HCT116 (cell line): Measurements from ENCODE around the gene BTBD2. TPM values are rescaled to one million over a fixed set of nuclear protein-coding genes. Genes with fewer than 3 reads are reported as not detected.

Experiments
- ATAC-seq: fragments of 200-7000 bp; cut with Tn5 transposase; 2 replicates; pipeline ENCODE4 v1.9.1; 2020; ENCODE audit warnings: mild to moderate bottlenecking, moderate library complexity
- BruUV-seq: library from RNA; stranded (reverse); fragments of 400-500 nt; replicated peaks from 2 replicates; lab custom pipeline; 2021; lab: Mats Ljungman, UMichigan
- CTCF ChIA-PET: fragments of 300-600 bp; sonication (Branson Sonifier 250); formaldehyde crosslinking; loops from one replicate; lab custom pipeline; 2021; ENCODE audit warnings: antibody characterized with exemption; lab: Charles Lee
- POLR2A ChIA-PET: fragments of 300-600, 350-600 bp; sonication (Branson Sonifier 250); formaldehyde crosslinking; loops from one replicate; lab custom pipeline; 2021; ENCODE audit warnings: antibody characterized with exemption; lab: Charles Lee
- RAD21 ChIA-PET, 2 experiments: fragments of 300-600 bp; sonication (Branson Sonifier 250); formaldehyde crosslinking; loops; one replicate each; lab custom pipeline; 2023; ENCODE audit warnings: low total read pairs in 2 of 2; ENCODE audit not compliant: uncharacterized antibody in 2 of 2, unreplicated experiment in 2 of 2, low non-redundant PET in 1 of 2; lab: Charles Lee
- DNase-seq: peaks from one replicate; pipeline ENCODE4 v3.0.0-alpha.2; 2010; ENCODE audit warnings: low read depth, low spot score
- H2AFZ ChIP-seq: fragments of 200-600 bp; shearing (Covaris generic), sonication (generic); 2 replicates; pipeline ENCODE4 v1.6.1; 2017; ENCODE audit warnings: low read depth, mixed run types, mixed read lengths, antibody characterized with exemption, low read length; ENCODE audit not compliant: poor library complexity, severe bottlenecking
- H3K27ac ChIP-seq: 2 replicates; pipeline ENCODE4 v1.5.1; 2012; ENCODE audit warnings: low read depth, low read length
- H3K27me3 ChIP-seq: fragments of 200-600 bp; sonication (generic); 2 replicates; pipeline ENCODE4 v1.6.1; 2016; ENCODE audit warnings: mixed run types, low read length, mixed read lengths; ENCODE audit not compliant: insufficient read depth
- H3K36me3 ChIP-seq, 2 experiments: fragments of 200-500 bp in 1 of 2; fragments of 200-600 bp in 1 of 2; sonication (Bioruptor generic) in 1 of 2; sonication (generic) in 1 of 2; 2 replicates each; pipeline versions ENCODE4 v1.5.1 to v1.6.1; 2014 to 2016; ENCODE audit warnings: low read length in 2 of 2, inconsistent platforms in 1 of 2, mixed read lengths in 1 of 2, mixed run types in 1 of 2; ENCODE audit not compliant: insufficient read depth in 2 of 2, control insufficient read depth in 1 of 2
- H3K4me1 ChIP-seq, 2 experiments: fragments of 200-600 bp in 1 of 2; sonication (generic) in 1 of 2; 2 replicates each; pipeline versions ENCODE4 v1.5.1 to v1.6.1; 2012 to 2017; ENCODE audit warnings: low read length in 2 of 2, inconsistent platforms in 1 of 2, mild to moderate bottlenecking in 1 of 2, mixed read lengths in 1 of 2, mixed run types in 1 of 2, moderate library complexity in 1 of 2; ENCODE audit not compliant: insufficient read depth in 2 of 2, control insufficient read depth in 1 of 2
- H3K4me2 ChIP-seq: fragments of 200-600 bp; sonication (generic); 2 replicates; pipeline ENCODE4 v1.6.1; 2017; ENCODE audit warnings: mixed run types, low read length, mixed read lengths
- H3K4me3 ChIP-seq, 2 experiments: fragments of 200-600 bp in 1 of 2; sonication (generic) in 1 of 2; replicated peaks in 1 of 2; 2 replicates each; pipeline ENCODE4 v1.5.1; 2011 to 2016; ENCODE audit warnings: low read length in 2 of 2, control low read depth in 1 of 2, low read depth in 1 of 2, mild to moderate bottlenecking in 1 of 2, mixed read lengths in 1 of 2, mixed run types in 1 of 2
- H3K79me2 ChIP-seq: fragments of 200-600 bp; sonication (generic); 2 replicates; pipeline ENCODE4 v1.6.1; 2017; ENCODE audit warnings: mild to moderate bottlenecking, mixed run types, low read length, moderate library complexity, mixed read lengths; ENCODE audit not compliant: insufficient read depth
- H3K9ac ChIP-seq: fragments of 200-600 bp; sonication (generic); 2 replicates; pipeline ENCODE4 v1.6.1; 2016; ENCODE audit warnings: low read length, mixed read lengths
- H3K9me2 ChIP-seq: fragments of 200-600 bp; sonication (generic), shearing (Covaris generic); 2 replicates; pipeline ENCODE4 v1.6.1; 2017; ENCODE audit warnings: mixed run types, mild to moderate bottlenecking, moderate library complexity; ENCODE audit not compliant: insufficient read depth
- H3K9me3 ChIP-seq, 2 experiments: fragments of 200-500 bp in 1 of 2; fragments of 200-600 bp in 1 of 2; sonication (Bioruptor generic) in 1 of 2; sonication (generic) in 1 of 2; 2 replicates each; pipeline ENCODE4 v1.6.1; 2014 to 2017; ENCODE audit warnings: low read length in 2 of 2, mixed read lengths in 2 of 2, inconsistent platforms in 1 of 2, low read depth in 1 of 2, mild to moderate bottlenecking in 1 of 2, mixed run types in 1 of 2, moderate library complexity in 1 of 2; ENCODE audit not compliant: control insufficient read depth in 1 of 2, insufficient read depth in 1 of 2
- H4K20me1 ChIP-seq: fragments of 200-600 bp; sonication (generic), shearing (Covaris generic); 2 replicates; pipeline ENCODE4 v1.6.1; 2017; ENCODE audit warnings: mixed run types, mild to moderate bottlenecking, moderate library complexity; ENCODE audit not compliant: insufficient read depth
- ATF3 ChIP-seq: IDR thresholded peaks from 2 replicates; pipeline ENCODE4 v1.6.1; 2012
- CBX3 ChIP-seq: IDR thresholded peaks from 2 replicates; pipeline ENCODE4 v1.6.1; 2012; ENCODE audit warnings: low read depth
- CEBPB ChIP-seq: IDR thresholded peaks from 2 replicates; pipeline ENCODE4 v1.6.1; 2012; ENCODE audit warnings: low read depth
- CTCF ChIP-seq, 3 experiments: fragments of 200-600 bp in 1 of 3; sonication (generic) in 1 of 3; IDR thresholded peaks in 2 of 3; conservative IDR thresholded peaks in 1 of 3; 2 replicates each; pipeline ENCODE4 v1.5.1; 2012 to 2017; ENCODE audit warnings: low read depth in 2 of 3, low read length in 2 of 3, antibody characterized with exemption in 1 of 3, borderline replicate concordance in 1 of 3, control low read depth in 1 of 3, mild to moderate bottlenecking in 1 of 3, mixed read lengths in 1 of 3, mixed run types in 1 of 3, moderate library complexity in 1 of 3; ENCODE audit not compliant: insufficient read depth in 1 of 3
- EGR1 ChIP-seq: IDR thresholded peaks from 2 replicates; pipeline ENCODE4 v1.6.1; 2012; ENCODE audit warnings: low read depth
- EZH2 ChIP-seq: fragments of 200-600 bp; sonication (generic); IDR thresholded peaks from 2 replicates; pipeline ENCODE4 v1.6.1; 2017; ENCODE audit warnings: antibody characterized with exemption, mixed run types
- EZH2phosphoT487 ChIP-seq: fragments of 200-600 bp; IDR thresholded peaks from 2 replicates; pipeline ENCODE4 v1.6.1; 2018; ENCODE audit warnings: antibody characterized with exemption, borderline replicate concordance
- MAX ChIP-seq: IDR thresholded peaks from 2 replicates; pipeline ENCODE4 v1.6.1; 2012
- POLR2A ChIP-seq: IDR thresholded peaks from 2 replicates; pipeline ENCODE4 v1.7.0; 2011; ENCODE audit warnings: borderline replicate concordance; ENCODE audit not compliant: insufficient read depth, insufficient read length; ENCODE audit errors: extremely low read depth
- POLR2AphosphoS5 ChIP-seq: IDR thresholded peaks from 2 replicates; pipeline ENCODE4 v1.6.1; 2011; ENCODE audit warnings: mild to moderate bottlenecking, low read depth, low read length, moderate library complexity
- RAD21 ChIP-seq: IDR thresholded peaks from 2 replicates; pipeline ENCODE4 v1.6.1; 2012; ENCODE audit warnings: low read depth, mild to moderate bottlenecking
- REST ChIP-seq: IDR thresholded peaks from 2 replicates; pipeline ENCODE4 v1.6.1; 2012; ENCODE audit warnings: low read depth
- SIN3A ChIP-seq: IDR thresholded peaks from 2 replicates; pipeline ENCODE4 v1.6.1; 2012; ENCODE audit warnings: low read depth
- SP1 ChIP-seq: IDR thresholded peaks from 2 replicates; pipeline ENCODE4 v1.6.1; 2012; ENCODE audit warnings: low read depth
- SRF ChIP-seq: IDR thresholded peaks from 2 replicates; pipeline ENCODE4 v1.6.1; 2012; ENCODE audit warnings: low read depth
- TCF7L2 ChIP-seq: IDR thresholded peaks from 2 replicates; pipeline ENCODE4 v1.7.0; 2011; ENCODE audit warnings: borderline replicate concordance, inconsistent platforms; ENCODE audit not compliant: insufficient read depth, insufficient read length; ENCODE audit errors: extremely low read depth
- YY1 ChIP-seq: IDR thresholded peaks from 2 replicates; pipeline ENCODE4 v1.6.1; 2011; ENCODE audit warnings: low read length, low read depth, moderate library complexity, mild to moderate bottlenecking; ENCODE audit not compliant: insufficient replicate concordance; ENCODE audit errors: extremely low read depth
- ZBTB33 ChIP-seq: IDR thresholded peaks from 2 replicates; pipeline ENCODE4 v1.6.1; 2011; ENCODE audit warnings: mild to moderate bottlenecking, low read length, moderate library complexity; ENCODE audit not compliant: insufficient replicate concordance; ENCODE audit errors: extremely low read depth
- ZNF274 ChIP-seq: fragments of 200-500 bp; sonication (Bioruptor generic); IDR thresholded peaks from 2 replicates; pipeline ENCODE4 v1.6.1; 2014; ENCODE audit warnings: mild to moderate bottlenecking, low read depth, low read length, inconsistent platforms
- intact Hi-C: fragments of 100-400 bp; cut with micrococcal nuclease; formaldehyde crosslinking; loops from 2 replicates; pipeline ENCODE4 v1.10.0; 2022
- total RNA-seq: library from RNA; stranded (reverse); gene quantifications from one replicate; pipeline ENCODE4 v1.2.1, GENCODE V29; 2021; ENCODE audit not compliant: unreplicated experiment

Gene BTBD2
- total RNA-seq, 1 experiment from 2014 or later, result 112 TPM

GRCh38 chr19:2039959-2040646 lies 24.6 kb upstream of the BTBD2 start:
- DNase-seq (no peak), ATAC-seq (no peak)
- ChIA-PET POLR2A (interaction anchor here (4.2 kb wide), 1 partner anchor 13 kb away, joined by 39 read pairs; no protein-coding TSS in a partner anchor), RAD21 (no interaction called here), CTCF (no interaction called here)
- BruUV-seq, result no TSS peak
- intact Hi-C loops, result no loop called here
- no peak for TF ChIP-seq RAD21
- no peak for TF ChIP-seq CBX3
- no peak for TF ChIP-seq YY1
- no peak for TF ChIP-seq REST
- TF ChIP-seq SRF, result no peak
- TF ChIP-seq EGR1, result no peak
- TF ChIP-seq SP1, result no peak
- TF ChIP-seq CTCF (IDR thresholded peaks at IDR 0.05 in 2 of 3, conservative IDR thresholded peaks at IDR 0.05 in 1 of 3; ENCODE audit: borderline replicate concordance in 1 of 3, insufficient read depth in 1 of 3, low read depth in 2 of 3, low read length in 2 of 3), result no peak
- no peak for TF ChIP-seq TCF7L2
- no peak for TF ChIP-seq ATF3
- TF ChIP-seq EZH2, result no peak
- no peak for TF ChIP-seq EZH2phosphoT487
- no peak for TF ChIP-seq SIN3A
- no peak for TF ChIP-seq ZBTB33
- TF ChIP-seq MAX, result no peak
- TF ChIP-seq CEBPB, result no peak
- no peak for TF ChIP-seq POLR2AphosphoS5
- TF ChIP-seq ZNF274, result no peak
- TF ChIP-seq POLR2A, result no peak
- Histone ChIP-seq H3K9me3 (peaks cover 0 to 11% of the 10 kb centered on the region in 2 experiments; a peak in 1 of 4 replicates), H3K9me2 (no peaks in the 10 kb centered on the region), H3K79me2 (peaks cover 15% of the 10 kb centered on the region; the same call in 1 of the 2 replicates), H4K20me1 (no peaks in the 10 kb centered on the region), H3K4me3 (no peak overlapping the region), H3K4me1 (peaks cover 22 to 44% of the 10 kb centered on the region in 2 experiments), H2AFZ (no peak overlapping the region), H3K4me2 (no peak overlapping the region), H3K9ac (no peak overlapping the region), H3K27ac (peak overlapping the region; percentile 81; the same call in 1 of the 2 replicates), H3K36me3 (peaks cover 14 to 29% of the 10 kb centered on the region in 2 experiments; a peak in 2 of 4 replicates), H3K27me3 (no peaks in the 10 kb centered on the region)
